ENCODE measurements around the gene RNF115.

RNF115 gene

GRCh38 chr1:145692785-145693443 is 131.0 kb downstream of the RNF115 start:
- no peak for DNase-seq

- peak; percentile 65 for DNase-seq
Observed at GRCh38 chr1:145690587-145691558, 133.0 kb downstream of the RNF115 start.

- DNase-seq = no peak
Observed at GRCh38 chr1:145689922-145690321, 134.0 kb downstream of the RNF115 start.

GRCh38 chr1:145688924-145689323 is 135.0 kb downstream of the RNF115 start:
- DNase-seq = no peak
